Right ventricle myocardium superior (tissue), 1 donor: ENCODE measurements around the gene MAGED4. TPM values are rescaled to one million over a fixed set of nuclear protein-coding genes. Genes with fewer than 3 reads are reported as not detected.
"Not testable (repeated sequence)": the region's sequence is repeated elsewhere in the genome, so short reads cannot be mapped to it uniquely, and the experiment has no call there.

Experiments
- ATAC-seq: fragments of 200-7000 bp; cut with Tn5 transposase; one replicate; pipeline ENCODE4 v1.9.1; 2020; ENCODE audit warnings: mild to moderate bottlenecking; ENCODE audit not compliant: poor library complexity
- DNase-seq: peaks from one replicate; pipeline ENCODE4 v3.0.0-alpha.2; 2020
- intact Hi-C: fragments of 100-400 bp; cut with DNase I; formaldehyde crosslinking; loops from one replicate; pipeline ENCODE4 v1.11.2; 2022
- long read RNA-seq: library from polyadenylated mRNA; unstranded; transcript quantifications from one replicate; pipeline ENCODE4 v2.0.0, GENCODE V29; 2021
- total RNA-seq: library from RNA; stranded (reverse); fragmentation: NEBNext Ultra II Directional; extraction: Animal tissue kit (Norgen Biotek cat#: 25700); gene quantifications from one replicate; pipeline ENCODE4 v1.2.1, GENCODE V29; 2021
- donor health status: DM: no; HTN: yes; CAD: no; lungs with severe emphysema.

MAGED4 gene
- 0.35 TPM for total RNA-seq
- long read RNA-seq, partial matches to known transcripts = 1 of 5 reads
- long read RNA-seq, other reads (novel, unspliced or antisense) = 2 of 5 reads

- ATAC-seq, intact Hi-C loops, DNase-seq: not testable (repeated sequence)
These were observed at the start of gene MAGED4 for GRCh38 chrX:52184440-52185077. Gene MAGED4 (plus strand): TSS chrX:52184888. CDS start chrX:52185923, 1,035 bp downstream.

- no peak for DNase-seq
- intact Hi-C loops = no loop called here
These were observed 45.7 kb upstream of the MAGED4 start for GRCh38 chrX:52138830-52139544.

GRCh38 chrX:52139545-52139895, 45.2 kb upstream of the MAGED4 start:
- no peak for ATAC-seq
- intact Hi-C loops = no loop called here

More at GRCh38 chrX:52138830-52139544, 45.7 kb upstream of the MAGED4 start:
- no peak for ATAC-seq

GRCh38 chrX:52140020-52140419, 44.7 kb upstream of the MAGED4 start:
- intact Hi-C loops = no loop called here

More at GRCh38 chrX:52139545-52139895, 45.2 kb upstream of the MAGED4 start:
- no peak for DNase-seq

GRCh38 chrX:52150667-52151066, 34.0 kb upstream of the MAGED4 start:
- DNase-seq, ATAC-seq: not testable (repeated sequence)

More at GRCh38 chrX:52140020-52140419, 44.7 kb upstream of the MAGED4 start:
- no peak for ATAC-seq
- DNase-seq = no peak

GRCh38 chrX:52160140-52160539, 24.5 kb upstream of the MAGED4 start:
- intact Hi-C loops, ATAC-seq, DNase-seq: not testable (repeated sequence)

More at GRCh38 chrX:52150667-52151066, 34.0 kb upstream of the MAGED4 start:
- intact Hi-C loops = not testable (repeated sequence)

- intact Hi-C loops = no loop called here
- DNase-seq (no peak), ATAC-seq (no peak)
These were observed 17.8 kb upstream of the MAGED4 start for GRCh38 chrX:52166840-52167239.

- intact Hi-C loops, DNase-seq, ATAC-seq: not testable (repeated sequence)
These were observed 13.6 kb upstream of the MAGED4 start for GRCh38 chrX:52171055-52171454.

GRCh38 chrX:52185078-52185453, 378 bp downstream of the MAGED4 start:
- ATAC-seq, intact Hi-C loops: not testable (repeated sequence)

GRCh38 chrX:52211405-52211804, 26.7 kb downstream of the MAGED4 start:
- intact Hi-C loops, ATAC-seq: not testable (repeated sequence)

More at GRCh38 chrX:52185078-52185453, 378 bp downstream of the MAGED4 start:
- not testable (repeated sequence) for DNase-seq

GRCh38 chrX:52213276-52213675, 28.6 kb downstream of the MAGED4 start:
- intact Hi-C loops = no loop called here
- ATAC-seq (no peak), DNase-seq (no peak)

More at GRCh38 chrX:52211405-52211804, 26.7 kb downstream of the MAGED4 start:
- not testable (repeated sequence) for DNase-seq

- intact Hi-C loops = no loop called here
- DNase-seq (no peak), ATAC-seq (no peak)
These were observed 31.9 kb downstream of the MAGED4 start for GRCh38 chrX:52216541-52216940.

GRCh38 chrX:52217494-52218160, 32.9 kb downstream of the MAGED4 start:
- DNase-seq (no peak), ATAC-seq (no peak)
- intact Hi-C loops = no loop called here

- intact Hi-C loops = no loop called here
- DNase-seq (no peak), ATAC-seq (no peak)
These were observed 36.2 kb downstream of the MAGED4 start for GRCh38 chrX:52220936-52221335.

Other genes with a start within 250 kb of the MAGED4 start
- 0.67 TPM for gene MAGED4B, start 115.7 kb upstream of the MAGED4 start, total RNA-seq
- gene XAGE2, start 184.1 kb downstream of the MAGED4 start, total RNA-seq = not detected